Activated naive CD4-positive, alpha-beta T cell treated with anti-CD3 and anti-CD28 coated beads, Interleukin-2, amount 10 ng/mL, durations not matched to agents 7 days and 5 days (primary cell): ENCODE data around the gene ZNF318.

Source experiments
- CTCF ChIA-PET: fragments of 350-600 bp; sonication (Branson Sonifier 250); formaldehyde crosslinking; loops from one replicate; lab custom pipeline; 2021; ENCODE audit warnings: antibody characterized with exemption; lab: Charles Lee
- DNase-seq: peaks from one replicate; pipeline ENCODE4 v3.0.0-alpha.2; 2020
- H3K27ac Mint-ChIP-seq: one replicate; pipeline ENCODE4 v1.8.0; 2021; ENCODE audit warnings: mild to moderate bottlenecking, moderate library complexity, mixed read lengths
- H3K27me3 Mint-ChIP-seq: one replicate; pipeline ENCODE4 v1.8.0; 2021; ENCODE audit warnings: mild to moderate bottlenecking, mixed read lengths
- H3K36me3 Mint-ChIP-seq: one replicate; pipeline ENCODE4 v1.8.0; 2021; ENCODE audit warnings: mixed read lengths
- H3K4me1 Mint-ChIP-seq: one replicate; pipeline ENCODE4 v1.8.0; 2021; ENCODE audit warnings: mixed read lengths
- H3K4me3 Mint-ChIP-seq: one replicate; pipeline ENCODE4 v1.8.0; 2021; ENCODE audit warnings: mild to moderate bottlenecking, moderate library complexity, mixed read lengths
- H3K9me3 Mint-ChIP-seq: one replicate; pipeline ENCODE4 v1.8.0; 2021; ENCODE audit warnings: mixed read lengths

ZNF318 gene

DNA sequence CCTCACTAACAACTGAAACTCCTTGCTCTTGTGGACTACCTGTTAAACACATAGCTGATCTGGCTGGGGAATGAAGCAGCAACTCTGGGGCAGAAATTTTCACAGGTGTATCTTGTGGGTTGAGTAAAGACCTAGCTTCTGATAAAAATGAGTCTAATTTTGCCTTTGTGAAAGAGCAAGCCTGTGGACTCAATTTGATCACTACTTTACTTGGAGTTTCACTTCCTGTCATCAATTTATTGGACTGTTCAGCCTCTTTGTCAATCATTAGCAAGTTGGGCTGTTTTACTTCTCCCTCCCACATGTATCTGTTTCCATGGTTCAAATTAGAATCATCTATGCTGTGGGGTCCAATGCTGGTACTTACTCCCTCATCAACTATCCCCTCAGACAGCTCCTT lies 31.2 kb downstream of the ZNF318 start:
- Mint-ChIP-seq H3K36me3 (peaks cover 43% of the 10 kb centered on the region), H3K27me3 (no peaks in the 10 kb centered on the region), H3K4me3 (no peak overlapping the region), H3K9me3 (no peaks in the 10 kb centered on the region), H3K4me1 (peaks cover 7% of the 10 kb centered on the region), H3K27ac (no peak overlapping the region)
- no peak for DNase-seq
- CTCF ChIA-PET = no interaction called here

DNA sequence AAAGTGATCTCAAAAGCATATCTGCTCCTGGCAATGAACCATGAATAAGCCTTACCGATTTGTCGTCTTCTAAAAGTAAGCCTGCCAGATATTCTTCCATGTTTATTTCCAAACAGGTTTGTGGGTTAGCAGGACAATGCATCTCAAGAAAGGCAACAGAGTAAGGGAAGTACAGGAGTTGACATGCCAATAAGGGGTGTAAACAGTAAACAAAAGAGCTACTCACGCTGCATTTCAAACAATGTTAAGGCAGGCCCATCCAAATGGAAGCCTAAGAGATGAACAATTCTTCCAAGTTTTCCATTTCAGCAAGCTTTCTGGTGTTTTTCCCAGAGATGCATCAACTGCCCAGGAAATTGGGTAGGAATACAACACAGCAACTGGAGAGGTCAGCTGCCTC lies 33.1 kb downstream of the ZNF318 start:
- Mint-ChIP-seq H3K27ac (peak overlapping the region; percentile 46), H3K4me3 (no peak overlapping the region), H3K36me3 (peaks cover 28% of the 10 kb centered on the region), H3K27me3 (no peaks in the 10 kb centered on the region), H3K4me1 (peaks cover 14% of the 10 kb centered on the region), H3K9me3 (no peaks in the 10 kb centered on the region)
- CTCF ChIA-PET = interaction anchor here (0.9 to 1.0 kb wide), 2 partner anchors 14 to 28 kb away, joined by 3 read pairs; partner anchors contain the start of gene CRIP3
- DNase-seq = no peak

DNA sequence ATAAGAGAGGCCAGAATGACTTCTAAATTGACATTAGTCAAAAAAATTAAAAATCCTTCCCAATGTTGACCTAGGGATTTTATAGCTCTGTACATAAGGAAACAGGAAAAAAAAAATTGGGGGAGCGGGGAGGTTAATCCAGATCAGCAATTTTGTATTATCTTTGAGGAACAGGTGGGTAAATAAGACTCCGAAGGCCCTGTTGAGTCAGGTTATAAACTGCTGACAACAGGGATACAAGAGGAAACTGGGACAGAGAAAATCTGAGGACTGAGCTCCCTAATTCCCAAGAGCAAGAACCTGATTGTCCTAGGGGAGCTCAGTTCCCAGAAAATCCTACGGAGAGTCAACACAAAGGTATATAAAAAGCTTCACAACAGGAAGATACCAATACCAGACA lies 34.0 kb downstream of the ZNF318 start:
- Mint-ChIP-seq H3K9me3 (no peaks in the 10 kb centered on the region), H3K27ac (no peak overlapping the region), H3K4me3 (no peak overlapping the region), H3K36me3 (peaks cover 20% of the 10 kb centered on the region), H3K4me1 (peaks cover 18% of the 10 kb centered on the region), H3K27me3 (no peaks in the 10 kb centered on the region)
- CTCF ChIA-PET = interaction anchor here (1.1 to 1.2 kb wide), 2 partner anchors 11 to 21 kb away, joined by 3 read pairs; no protein-coding TSS in a partner anchor
- DNase-seq = no peak

DNA sequence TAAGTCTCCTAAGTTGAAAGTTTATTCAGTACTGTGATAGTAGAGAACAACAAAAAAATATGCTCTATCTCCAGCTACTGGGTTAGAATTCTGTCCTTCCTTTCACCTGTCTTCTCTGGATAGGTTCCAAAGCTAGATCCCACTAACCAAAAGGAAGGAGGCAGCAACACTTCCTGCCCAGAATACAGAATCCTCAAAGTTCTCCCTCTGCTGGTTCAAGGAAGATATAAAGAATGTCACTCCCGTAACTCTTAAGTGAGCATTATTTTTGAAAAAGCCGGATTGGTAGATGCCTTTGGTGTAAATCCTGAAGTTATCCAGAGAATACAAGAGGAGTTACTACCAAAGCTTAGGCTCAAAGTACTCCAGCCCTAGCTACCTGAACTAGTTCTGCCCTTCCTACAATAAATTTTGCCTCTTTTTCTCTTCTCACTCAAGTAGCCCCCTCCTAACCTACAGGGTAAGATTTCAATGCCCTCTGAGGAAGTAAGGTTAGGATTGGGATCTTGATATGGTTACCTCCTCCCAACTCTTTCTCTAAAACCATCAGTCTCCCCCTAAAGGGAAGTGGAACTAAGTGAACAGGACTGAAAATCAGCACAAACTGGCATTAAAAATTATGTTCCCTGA lies 34.9 kb downstream of the ZNF318 start:
- Mint-ChIP-seq H3K9me3 (no peaks in the 10 kb centered on the region), H3K4me1 (peaks cover 18% of the 10 kb centered on the region), H3K36me3 (peaks cover 14% of the 10 kb centered on the region), H3K27ac (no peak overlapping the region), H3K4me3 (no peak overlapping the region), H3K27me3 (no peaks in the 10 kb centered on the region)
- CTCF ChIA-PET = interaction anchor here (0.7 to 1.4 kb wide), 5 partner anchors 12 to 172 kb away, joined by 3 to 4 read pairs (median 3); no protein-coding TSS in a partner anchor
- no peak for DNase-seq

DNA sequence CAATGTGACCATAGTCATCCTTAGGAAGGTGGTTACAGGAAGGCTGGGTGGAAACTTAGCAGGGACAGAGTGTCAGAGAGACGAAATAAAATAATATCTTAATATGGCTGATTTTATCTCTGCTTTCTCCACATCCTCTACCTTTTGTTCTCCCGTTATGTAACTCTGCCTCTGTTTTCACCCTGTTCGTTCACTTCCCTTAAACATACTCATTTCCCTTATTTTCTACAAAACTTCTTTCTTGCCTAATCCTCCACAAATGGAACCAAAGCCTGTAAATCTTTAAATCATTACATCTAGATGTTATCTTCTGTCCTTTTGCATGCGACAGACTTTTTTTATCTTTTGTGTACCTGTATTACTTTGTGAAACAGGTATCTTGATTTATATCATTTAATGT lies 37.6 kb downstream of the ZNF318 start:
- no peaks in the 10 kb centered on the region for H3K36me3 Mint-ChIP-seq
- H3K27me3 Mint-ChIP-seq = no peaks in the 10 kb centered on the region
- DNase-seq = no peak
- H3K9me3 Mint-ChIP-seq = no peaks in the 10 kb centered on the region
- CTCF ChIA-PET = no interaction called here
- H3K4me3 Mint-ChIP-seq = no peak overlapping the region
- no peak overlapping the region for H3K27ac Mint-ChIP-seq
- H3K4me1 Mint-ChIP-seq = peaks cover 11% of the 10 kb centered on the region

DNA sequence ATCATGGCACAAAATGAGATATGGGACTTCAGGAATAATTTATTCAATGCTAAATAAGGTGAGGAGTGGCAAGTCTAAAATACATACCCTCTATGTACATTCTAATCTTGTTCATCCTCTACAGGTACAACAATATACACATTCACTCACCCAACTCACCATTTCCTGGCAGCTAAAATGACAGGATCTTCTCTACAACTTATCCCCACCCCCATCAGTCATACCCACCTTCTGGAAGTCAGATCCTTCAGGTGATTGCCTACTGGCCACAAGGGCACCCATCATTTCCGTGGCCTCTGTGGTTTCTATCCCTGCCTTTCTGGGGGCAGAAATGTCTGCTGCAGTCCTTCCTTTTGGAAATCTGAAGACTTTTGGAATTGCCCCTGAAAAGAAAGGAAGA lies 38.0 kb downstream of the ZNF318 start:
- H3K4me1 Mint-ChIP-seq = peaks cover 11% of the 10 kb centered on the region
- no peak overlapping the region for H3K4me3 Mint-ChIP-seq
- no peaks in the 10 kb centered on the region for H3K36me3 Mint-ChIP-seq
- H3K27me3 Mint-ChIP-seq = no peaks in the 10 kb centered on the region
- DNase-seq = no peak
- H3K9me3 Mint-ChIP-seq = no peaks in the 10 kb centered on the region
- H3K27ac Mint-ChIP-seq = no peak overlapping the region
- CTCF ChIA-PET = no interaction called here

DNA sequence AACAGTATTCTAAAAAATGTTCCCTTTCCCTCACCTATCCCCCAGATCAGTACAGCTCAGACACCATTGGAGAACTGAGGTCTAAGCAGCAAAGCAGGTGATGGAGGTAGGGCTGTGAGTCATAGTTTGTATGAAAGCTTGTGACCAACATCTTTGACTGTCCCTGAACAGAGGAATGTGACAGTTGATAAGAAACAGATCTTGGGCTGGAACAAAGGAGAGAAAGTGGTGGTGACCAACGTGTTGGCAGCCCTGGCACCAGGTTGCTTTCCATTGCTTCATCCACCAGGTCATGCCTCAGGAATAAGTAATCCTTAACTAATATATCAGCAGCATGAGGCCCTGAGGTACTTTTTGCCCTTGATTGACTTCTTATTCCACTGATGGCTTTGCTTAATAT lies 40.9 kb downstream of the ZNF318 start:
- H3K36me3 Mint-ChIP-seq = no peaks in the 10 kb centered on the region
- H3K27me3 Mint-ChIP-seq = no peaks in the 10 kb centered on the region
- peaks cover 11% of the 10 kb centered on the region for H3K4me1 Mint-ChIP-seq
- no peak overlapping the region for H3K27ac Mint-ChIP-seq
- H3K4me3 Mint-ChIP-seq = no peak overlapping the region
- no peak for DNase-seq
- no peaks in the 10 kb centered on the region for H3K9me3 Mint-ChIP-seq
- CTCF ChIA-PET = interaction anchor here (0.6 kb wide), 1 partner anchor 182 kb away, joined by 3 read pairs; the partner anchor contains the start of gene LRRC73

DNA sequence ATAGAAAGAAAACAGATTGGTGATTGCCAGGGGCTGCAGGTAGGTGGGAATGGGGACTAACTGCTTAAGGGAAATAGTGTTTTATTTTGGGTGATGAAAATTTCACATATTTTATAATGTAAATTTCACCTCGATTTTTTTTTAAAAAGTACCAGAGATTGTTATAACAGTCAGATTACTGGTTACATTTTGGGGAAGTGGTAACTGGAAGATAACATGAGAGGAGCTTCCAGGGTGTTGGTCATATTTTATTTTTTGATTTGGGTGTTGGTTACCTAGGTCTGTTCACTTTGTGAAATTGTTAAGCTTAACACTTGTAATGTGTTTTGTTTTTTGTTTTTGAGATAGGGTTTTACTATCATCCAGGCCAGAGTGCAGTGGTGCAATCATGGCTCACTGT lies 43.6 kb downstream of the ZNF318 start:
- Mint-ChIP-seq H3K9me3 (no peaks in the 10 kb centered on the region), H3K4me3 (no peak overlapping the region), H3K36me3 (no peaks in the 10 kb centered on the region), H3K4me1 (no peaks in the 10 kb centered on the region), H3K27me3 (no peaks in the 10 kb centered on the region), H3K27ac (no peak overlapping the region)
- no peak for DNase-seq
- CTCF ChIA-PET = no interaction called here

DNA sequence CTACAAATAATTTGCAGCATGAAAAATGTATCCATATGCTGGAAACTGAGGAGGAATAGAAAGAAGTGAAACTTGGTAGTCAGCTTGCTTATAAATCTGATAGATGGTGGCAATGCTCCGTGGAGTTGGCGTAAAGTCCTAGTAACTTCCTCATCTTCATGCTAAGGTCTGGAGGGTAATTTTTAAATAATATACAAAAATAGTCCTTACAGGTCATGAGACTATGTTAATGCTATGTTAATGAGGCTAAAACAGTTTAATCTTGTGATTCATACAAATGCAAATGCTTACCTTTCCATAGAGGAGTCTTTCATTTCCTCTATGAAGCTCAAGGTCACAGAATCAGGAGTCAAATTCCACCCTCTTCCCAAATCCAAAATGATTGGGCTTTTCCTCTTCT lies 51.4 kb downstream of the ZNF318 start:
- H3K4me3 Mint-ChIP-seq = no peak overlapping the region
- no peaks in the 10 kb centered on the region for H3K4me1 Mint-ChIP-seq
- peaks cover 4% of the 10 kb centered on the region for H3K27me3 Mint-ChIP-seq
- CTCF ChIA-PET = interaction anchor here (0.8 to 2.3 kb wide), 3 partner anchors 10 to 44 kb away, joined by 3 to 7 read pairs (median 4); partner anchors contain the start of gene CRIP3
- H3K36me3 Mint-ChIP-seq = no peaks in the 10 kb centered on the region
- no peaks in the 10 kb centered on the region for H3K9me3 Mint-ChIP-seq
- DNase-seq = no peak
- H3K27ac Mint-ChIP-seq = no peak overlapping the region

DNA sequence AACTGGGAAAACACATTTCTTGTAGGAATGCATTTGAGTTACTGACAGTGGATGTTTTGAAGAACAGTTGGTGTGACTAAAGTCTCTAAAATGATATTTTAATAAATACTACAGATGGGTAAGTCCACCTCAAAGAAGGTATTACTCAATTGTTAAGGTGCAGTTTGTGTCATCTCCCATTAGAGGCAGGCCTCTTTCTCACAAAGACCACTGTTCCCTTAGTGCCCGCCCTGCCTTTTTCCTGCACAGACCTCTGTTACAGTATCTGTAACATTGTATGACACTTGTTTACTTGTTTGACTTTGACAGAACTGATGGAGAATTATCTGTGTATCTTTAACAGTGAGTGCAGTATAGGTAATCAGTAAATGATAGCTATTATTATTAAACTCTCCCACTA lies 55.6 kb downstream of the ZNF318 start:
- Mint-ChIP-seq H3K27ac (no peak overlapping the region), H3K9me3 (no peaks in the 10 kb centered on the region)

DNA sequence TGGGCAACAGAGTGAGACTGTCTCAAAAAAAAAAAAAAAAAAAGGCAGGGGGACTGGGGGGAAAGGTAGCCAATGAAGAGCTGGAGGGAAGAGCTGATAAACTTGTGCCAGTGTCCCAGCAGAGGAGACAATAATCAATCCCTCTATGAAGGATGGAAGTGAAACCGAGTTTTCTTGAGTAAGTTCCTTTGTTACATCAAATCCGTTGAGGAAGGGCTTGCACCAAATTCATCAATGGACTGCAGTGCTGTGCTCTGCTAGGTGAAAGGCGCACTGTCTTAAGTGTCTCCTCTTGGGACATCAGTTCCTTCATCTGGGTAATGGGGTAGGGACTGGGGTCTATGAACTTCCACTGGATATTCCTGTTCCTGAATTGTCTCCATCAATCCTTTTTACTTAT lies 57.8 kb downstream of the ZNF318 start:
- Mint-ChIP-seq H3K27ac (no peak overlapping the region), H3K36me3 (no peaks in the 10 kb centered on the region)

More for the DNA sequence above, 55.6 kb downstream of the ZNF318 start:
- DNase-seq = no peak
- no peak overlapping the region for H3K4me3 Mint-ChIP-seq
- H3K36me3 Mint-ChIP-seq = no peaks in the 10 kb centered on the region
- H3K4me1 Mint-ChIP-seq = peaks cover 6% of the 10 kb centered on the region
- peaks cover 21% of the 10 kb centered on the region for H3K27me3 Mint-ChIP-seq
- CTCF ChIA-PET = no interaction called here

DNA sequence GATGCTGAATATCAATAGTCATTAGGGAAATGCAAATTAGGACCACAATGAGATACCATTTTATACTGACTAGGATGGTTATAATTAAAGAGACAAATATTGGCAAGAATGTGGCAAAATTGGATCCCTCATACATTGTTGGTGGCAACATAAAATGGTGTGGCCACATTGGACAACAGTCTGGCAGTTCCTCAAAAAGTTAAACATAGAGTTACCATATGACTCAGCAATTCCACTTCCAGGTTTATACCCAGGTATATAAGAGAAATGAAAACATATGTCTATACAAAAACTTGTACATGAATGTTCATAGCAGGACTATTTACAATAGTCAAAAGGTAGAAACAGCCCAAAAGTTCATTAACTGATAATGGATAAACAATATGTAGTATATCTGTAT lies 58.8 kb downstream of the ZNF318 start:
- Mint-ChIP-seq H3K9me3 (no peaks in the 10 kb centered on the region), H3K27ac (no peak overlapping the region), H3K36me3 (no peaks in the 10 kb centered on the region), H3K4me3 (no peak overlapping the region), H3K27me3 (peaks cover 44% of the 10 kb centered on the region), H3K4me1 (peaks cover 13% of the 10 kb centered on the region)
- DNase-seq = no peak
- CTCF ChIA-PET = no interaction called here

More for the DNA sequence above, 57.8 kb downstream of the ZNF318 start:
- peaks cover 13% of the 10 kb centered on the region for H3K4me1 Mint-ChIP-seq
- DNase-seq = no peak
- CTCF ChIA-PET = no interaction called here
- no peak overlapping the region for H3K4me3 Mint-ChIP-seq
- peaks cover 41% of the 10 kb centered on the region for H3K27me3 Mint-ChIP-seq
- H3K9me3 Mint-ChIP-seq = no peaks in the 10 kb centered on the region

DNA sequence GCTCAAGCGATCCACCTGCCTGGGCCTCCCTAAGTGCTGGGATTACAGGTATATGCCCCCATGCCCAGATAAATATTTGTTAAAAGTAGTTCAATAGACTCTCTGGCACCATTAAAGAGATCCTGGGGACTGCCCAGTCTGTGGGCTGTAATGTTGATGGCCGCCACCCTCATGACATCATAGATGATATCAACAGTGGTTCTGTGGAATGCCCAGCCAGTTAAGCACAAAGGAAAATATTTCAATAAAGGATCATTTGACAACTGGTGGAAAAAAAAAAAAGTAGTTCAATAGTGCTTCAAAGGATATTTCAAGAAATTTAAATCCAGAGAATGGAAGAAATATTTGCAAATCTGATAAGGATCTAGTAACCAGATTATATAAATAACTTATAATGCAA lies 59.3 kb downstream of the ZNF318 start:
- Mint-ChIP-seq H3K4me3 (no peak overlapping the region), H3K27me3 (peaks cover 44% of the 10 kb centered on the region)

DNA sequence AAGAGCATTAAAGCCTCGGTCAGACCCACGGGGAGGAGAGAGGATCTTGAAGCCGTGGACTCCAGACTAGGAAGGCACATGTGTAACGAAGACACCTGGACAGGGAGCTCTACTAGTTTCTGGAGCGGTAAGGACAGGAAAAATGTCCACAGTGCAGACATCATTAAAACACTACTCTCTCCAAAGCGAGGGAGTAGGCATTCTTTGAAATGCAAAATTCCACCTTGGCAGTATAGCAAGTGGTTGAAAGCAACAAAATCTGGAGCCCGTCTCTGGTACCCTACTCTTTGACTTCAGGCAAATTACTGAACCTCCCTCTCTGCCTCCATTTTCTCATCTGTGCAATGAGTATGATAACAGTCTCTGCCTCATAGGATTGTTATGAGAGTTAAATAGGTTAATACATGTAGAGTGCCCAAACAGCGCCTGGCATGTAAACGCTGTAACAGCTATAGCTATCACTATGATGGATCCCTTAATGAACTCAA lies 60.4 kb downstream of the ZNF318 start:
- Mint-ChIP-seq H3K36me3 (no peaks in the 10 kb centered on the region), H3K27me3 (peaks cover 44% of the 10 kb centered on the region), H3K4me1 (peaks cover 13% of the 10 kb centered on the region), H3K9me3 (no peaks in the 10 kb centered on the region), H3K4me3 (peak overlapping the region; percentile 67), H3K27ac (no peak overlapping the region)
- no peak for DNase-seq
- CTCF ChIA-PET = interaction anchor here (0.7 to 2.7 kb wide), 15 partner anchors 9 to 198 kb away, joined by 3 to 22 read pairs (median 4); partner anchors contain the start of genes ABCC10 and SLC22A7

More for the DNA sequence above, 59.3 kb downstream of the ZNF318 start:
- H3K9me3 Mint-ChIP-seq = no peaks in the 10 kb centered on the region
- CTCF ChIA-PET = interaction anchor here (2.1 to 2.6 kb wide), 2 partner anchors 41 to 197 kb away, joined by 4 to 11 read pairs; no protein-coding TSS in a partner anchor
- DNase-seq = no peak
- H3K36me3 Mint-ChIP-seq = no peaks in the 10 kb centered on the region
- H3K4me1 Mint-ChIP-seq = peaks cover 13% of the 10 kb centered on the region
- no peak overlapping the region for H3K27ac Mint-ChIP-seq
